Measurements from ENCODE around the gene NINL.

DNA sequence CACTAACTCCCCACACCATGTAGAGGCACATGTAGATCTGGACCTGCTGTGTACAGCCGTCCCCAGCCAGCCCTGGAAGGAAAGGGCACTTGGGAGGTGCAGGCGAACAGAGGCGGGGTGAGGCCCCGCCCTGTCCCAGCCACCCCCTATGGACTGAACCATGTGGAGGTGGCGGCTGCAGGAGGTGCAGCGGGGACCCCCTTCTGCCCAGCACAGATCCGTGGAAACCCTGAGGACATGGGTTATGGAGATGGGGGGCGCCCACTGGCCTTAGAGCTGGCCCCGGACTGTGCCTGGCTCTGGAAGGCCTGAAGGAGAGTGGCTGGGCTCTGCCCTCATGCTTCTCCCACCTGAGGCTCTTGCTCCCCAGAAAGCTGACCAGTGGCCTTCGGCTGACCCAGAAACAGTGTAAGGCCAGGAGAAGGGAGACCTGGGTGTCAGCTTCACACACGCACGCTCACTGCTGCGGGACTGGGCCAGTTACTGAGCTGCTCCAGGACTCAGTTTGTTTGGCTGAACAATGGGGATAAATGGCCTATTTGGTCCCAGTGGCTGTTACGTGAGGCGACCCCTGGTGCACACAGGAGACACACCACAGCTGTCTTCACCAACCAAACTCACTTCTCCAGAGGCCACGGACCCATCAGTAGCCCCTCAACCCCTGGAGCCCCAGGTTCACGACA lies 90.7 kb downstream of the NINL start:
- TF ChIP-seq, protein P1, sequence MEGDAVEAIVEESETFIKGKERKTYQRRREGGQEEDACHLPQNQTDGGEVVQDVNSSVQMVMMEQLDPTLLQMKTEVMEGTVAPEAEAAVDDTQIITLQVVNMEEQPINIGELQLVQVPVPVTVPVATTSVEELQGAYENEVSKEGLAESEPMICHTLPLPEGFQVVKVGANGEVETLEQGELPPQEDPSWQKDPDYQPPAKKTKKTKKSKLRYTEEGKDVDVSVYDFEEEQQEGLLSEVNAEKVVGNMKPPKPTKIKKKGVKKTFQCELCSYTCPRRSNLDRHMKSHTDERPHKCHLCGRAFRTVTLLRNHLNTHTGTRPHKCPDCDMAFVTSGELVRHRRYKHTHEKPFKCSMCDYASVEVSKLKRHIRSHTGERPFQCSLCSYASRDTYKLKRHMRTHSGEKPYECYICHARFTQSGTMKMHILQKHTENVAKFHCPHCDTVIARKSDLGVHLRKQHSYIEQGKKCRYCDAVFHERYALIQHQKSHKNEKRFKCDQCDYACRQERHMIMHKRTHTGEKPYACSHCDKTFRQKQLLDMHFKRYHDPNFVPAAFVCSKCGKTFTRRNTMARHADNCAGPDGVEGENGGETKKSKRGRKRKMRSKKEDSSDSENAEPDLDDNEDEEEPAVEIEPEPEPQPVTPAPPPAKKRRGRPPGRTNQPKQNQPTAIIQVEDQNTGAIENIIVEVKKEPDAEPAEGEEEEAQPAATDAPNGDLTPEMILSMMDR (optimal IDR thresholded peaks at IDR 0.05 in 1 of 3, IDR thresholded peaks at IDR 0.05 in 1 of 3, conservative IDR thresholded peaks at IDR 0.05 in 1 of 3; ENCODE audit: extremely low read depth in 1 of 3, insufficient read depth in 2 of 3, low read length in 3 of 3): no peak
- no peak for TF ChIP-seq EZH2 (IDR thresholded peaks at IDR 0.05; ENCODE audit: low read length)
